Measurements from ENCODE around the gene CNTN4.
"Not testable (repeated sequence)": the region's sequence is repeated elsewhere in the genome, so short reads cannot be mapped to it uniquely, and the experiment has no call there.

The CNTN4 gene

GRCh38 chr3:2978977-2979732, 880.5 kb downstream of the CNTN4 start:
- peaks cover 45% of the 10 kb centered on the region for H3K4me1 Mint-ChIP-seq
- no peak for DNase-seq
- H3K4me3 Mint-ChIP-seq = peak overlapping the region; percentile 11
- peaks cover 4% of the 10 kb centered on the region for H3K36me3 Mint-ChIP-seq (ENCODE audit: low read depth)
- peak overlapping the region; percentile 65 for H3K27ac Mint-ChIP-seq
- H3K9me3 Mint-ChIP-seq = peaks cover 4% of the 10 kb centered on the region
- peaks cover 3% of the 10 kb centered on the region for H3K27me3 Mint-ChIP-seq (ENCODE audit: low read depth, poor library complexity)
- no peak for TF ChIP-seq CTCF (IDR thresholded peaks at IDR 0.05)

- H3K27me3 Mint-ChIP-seq (ENCODE audit: low read depth, poor library complexity) = no peaks in the 10 kb centered on the region
- no peak for TF ChIP-seq CTCF (IDR thresholded peaks at IDR 0.05)
- H3K36me3 Mint-ChIP-seq (ENCODE audit: low read depth) = peaks cover 4% of the 10 kb centered on the region
These were observed 885.6 kb downstream of the CNTN4 start for GRCh38 chr3:2984005-2984830.

GRCh38 chr3:2984831-2985220, 886.2 kb downstream of the CNTN4 start:
- Mint-ChIP-seq H3K4me3 (no peak overlapping the region), H3K4me1 (peaks cover 10% of the 10 kb centered on the region), H3K27ac (no peak overlapping the region), H3K36me3 (ENCODE audit: low read depth) (peaks cover 4% of the 10 kb centered on the region), H3K9me3 (peaks cover 4% of the 10 kb centered on the region), H3K27me3 (ENCODE audit: low read depth, poor library complexity) (no peaks in the 10 kb centered on the region)
- DNase-seq = no peak
- TF ChIP-seq CTCF (IDR thresholded peaks at IDR 0.05) = no peak

More at GRCh38 chr3:2984005-2984830, 885.6 kb downstream of the CNTN4 start:
- DNase-seq = no peak
- Mint-ChIP-seq H3K9me3 (peaks cover 4% of the 10 kb centered on the region), H3K27ac (no peak overlapping the region), H3K4me3 (no peak overlapping the region), H3K4me1 (peaks cover 16% of the 10 kb centered on the region)

GRCh38 chr3:2985479-2985878, 886.8 kb downstream of the CNTN4 start:
- TF ChIP-seq CTCF (IDR thresholded peaks at IDR 0.05) = no peak
- no peak overlapping the region for H3K27ac Mint-ChIP-seq
- no peak overlapping the region for H3K4me3 Mint-ChIP-seq
- DNase-seq = no peak
- H3K36me3 Mint-ChIP-seq (ENCODE audit: low read depth) = peaks cover 4% of the 10 kb centered on the region
- H3K9me3 Mint-ChIP-seq = peaks cover 4% of the 10 kb centered on the region
- H3K27me3 Mint-ChIP-seq (ENCODE audit: low read depth, poor library complexity) = peaks cover 3% of the 10 kb centered on the region
- H3K4me1 Mint-ChIP-seq = peaks cover 4% of the 10 kb centered on the region

- no peak overlapping the region for H3K27ac Mint-ChIP-seq
- no peak for DNase-seq
- no peaks in the 10 kb centered on the region for H3K9me3 Mint-ChIP-seq
- peaks cover 49% of the 10 kb centered on the region for H3K4me1 Mint-ChIP-seq
- TF ChIP-seq CTCF (IDR thresholded peaks at IDR 0.05) = no peak
- peaks cover 8% of the 10 kb centered on the region for H3K27me3 Mint-ChIP-seq (ENCODE audit: low read depth, poor library complexity)
- H3K36me3 Mint-ChIP-seq (ENCODE audit: low read depth) = no peaks in the 10 kb centered on the region
- no peak overlapping the region for H3K4me3 Mint-ChIP-seq
These were observed 893.9 kb downstream of the CNTN4 start for GRCh38 chr3:2992534-2992933.

- DNase-seq; H3K27me3 Mint-ChIP-seq (ENCODE audit: low read depth, poor library complexity); H3K9me3 Mint-ChIP-seq; H3K27ac Mint-ChIP-seq; H3K36me3 Mint-ChIP-seq (ENCODE audit: low read depth); H3K4me3 Mint-ChIP-seq: not testable (repeated sequence)
- peaks cover 54% of the 10 kb centered on the region for H3K4me1 Mint-ChIP-seq
These were observed 894.5 kb downstream of the CNTN4 start for GRCh38 chr3:2993130-2993529.

Data from nephron progenitor cell (in vitro differentiated cells).